Lung (tissue), 12 donors: ENCODE measurements around the gene ULBP2. TPM values are rescaled to one million over a fixed set of nuclear protein-coding genes. Genes with fewer than 3 reads are reported as not detected.
"Not testable (repeated sequence)": the region's sequence is repeated elsewhere in the genome, so short reads cannot be mapped to it uniquely, and the experiment has no call there.

ENCODE experiments used
- ATAC-seq: fragments of 200-7000 bp; cut with Tn5 transposase; one replicate; pipeline ENCODE4 v1.9.1; 2020; ENCODE audit warnings: moderate number of reproducible peaks; ENCODE audit not compliant: insufficient read depth, low FRiP score
- DNase-seq, 3 donors: peaks; one replicate each; pipeline ENCODE4 v3.0.0-alpha.2; 2013 to 2017
- H3K27ac ChIP-seq, 2 donors: one replicate each; pipeline ENCODE4 v1.5.1; 2013; ENCODE audit warnings: mild to moderate bottlenecking in 2 of 2, moderate library complexity in 2 of 2, control low read depth in 1 of 2, inconsistent platforms in 1 of 2, low read depth in 1 of 2, low read length in 1 of 2
- H3K27me3 ChIP-seq, 3 donors: one replicate each; pipeline ENCODE4 v1.5.1; 2013; ENCODE audit warnings: low read length in 2 of 3; ENCODE audit not compliant: control insufficient read depth in 3 of 3, insufficient read depth in 3 of 3
- H3K36me3 ChIP-seq, 4 donors: one replicate each; pipeline ENCODE4 v1.5.1; 2013; ENCODE audit warnings: low read length in 4 of 4, mild to moderate bottlenecking in 1 of 4, moderate library complexity in 1 of 4; ENCODE audit not compliant: control insufficient read depth in 4 of 4, insufficient read depth in 4 of 4
- H3K4me1 ChIP-seq, 5 donors: one replicate each; pipeline ENCODE4 v1.5.1; 2013; ENCODE audit warnings: low read length in 5 of 5, mild to moderate bottlenecking in 2 of 5, moderate library complexity in 1 of 5; ENCODE audit not compliant: control insufficient read depth in 5 of 5, insufficient read depth in 5 of 5
- H3K4me3 ChIP-seq: one replicate; pipeline ENCODE4 v1.5.1; 2013; ENCODE audit warnings: mild to moderate bottlenecking, control low read depth, moderate library complexity
- H3K9ac ChIP-seq, 2 donors: one replicate each; pipeline ENCODE4 v1.5.1; 2013; ENCODE audit warnings: low read length in 2 of 2, control low read depth in 1 of 2; ENCODE audit not compliant: insufficient read depth in 1 of 2
- H3K9me3 ChIP-seq, 4 donors: one replicate each; pipeline ENCODE4 v1.5.1; 2013; ENCODE audit warnings: low read length in 3 of 4, mild to moderate bottlenecking in 1 of 4, moderate library complexity in 1 of 4; ENCODE audit not compliant: control insufficient read depth in 4 of 4, insufficient read depth in 3 of 4
- CTCF ChIP-seq: IDR thresholded peaks from 2 replicates; pipeline ENCODE4 v1.5.1; 2012; ENCODE audit warnings: mild to moderate bottlenecking; ENCODE audit errors: control extremely low read depth, extremely low read depth
- WGBS, 2 donors: extraction: QIAGEN DNeasy Blood & Tissue Kit; methylation state at CpG; one replicate each; pipeline ENCODE4 v1.1.7; 2013; 5-methylcytosine and 5-hydroxymethylcytosine counted together
- polyA plus RNA-seq, 2 donors: library from polyadenylated mRNA; stranded (reverse); fragments of 200-250 nt; gene quantifications; one replicate each; pipeline ENCODE4 v1.2.1, GENCODE V29; 2013
- total RNA-seq, 2 donors: library from RNA; depleted of rRNA in 1 of 2; stranded (reverse); fragments of >200 nt in 1 of 2; gene quantifications; one replicate each; pipeline ENCODE4 v1.2.1, GENCODE V29; 2014 to 2021
- donor health status: control.
- donor health status: control.
- donor health status: Bipolar disorder and iron deficiency.
- donor health status: healthy.
- donor health status: DM: yes; HTN: yes; CAD: no.

The ULBP2 gene
- total and polyA plus RNA-seq, 4 donors: 1.2 to 6.2 (median 2.7) TPM

- peaks cover 0 to 11% (median 0%) of the 10 kb centered on the region in 5 donors for H3K4me1 ChIP-seq
- DNase-seq (no peak), ATAC-seq (no peak)
- no peak for TF ChIP-seq CTCF
- 20 to 33% methylated on average over 6 of the region's 6 CpGs for WGBS, 2 donors
- no peak overlapping the region for H3K9ac ChIP-seq
- no peaks in the 10 kb centered on the region for H3K9me3 ChIP-seq
- no peaks in the 10 kb centered on the region for H3K36me3 ChIP-seq
- no peak overlapping the region for H3K4me3 ChIP-seq
- H3K27ac ChIP-seq: no peak overlapping the region
- peaks cover 0 to 70% (median 54%) of the 10 kb centered on the region in 3 donors for H3K27me3 ChIP-seq
These were observed 1.7 kb upstream of the ULBP2 start for GRCh38 chr6:149939909-149940671.

GRCh38 chr6:149940672-149940982 lies 1.2 kb upstream of the ULBP2 start:
- 31 to 49% methylated on average over 6 of the region's 6 CpGs for WGBS, 2 donors
- TF ChIP-seq CTCF: no peak
- no peak overlapping the region for H3K4me3 ChIP-seq
- no peak overlapping the region for H3K27ac ChIP-seq
- DNase-seq: no peak
- ATAC-seq: no peak
- H3K4me1 ChIP-seq: peaks cover 0 to 11% (median 0%) of the 10 kb centered on the region in 5 donors
- no peak overlapping the region for H3K9ac ChIP-seq
- no peaks in the 10 kb centered on the region for H3K9me3 ChIP-seq
- no peaks in the 10 kb centered on the region for H3K36me3 ChIP-seq
- H3K27me3 ChIP-seq: peaks cover 0 to 64% (median 49%) of the 10 kb centered on the region in 3 donors

- no peak for DNase-seq
- Histone ChIP-seq H3K27me3 (peaks cover 0 to 53% (median 33%) of the 10 kb centered on the region in 3 donors), H3K36me3 (no peaks in the 10 kb centered on the region), H3K4me3 (peak overlapping the region; percentile 29), H3K9me3 (no peaks in the 10 kb centered on the region), H3K27ac (no peak overlapping the region), H3K9ac (no peak overlapping the region), H3K4me1 (peaks cover 0 to 11% (median 0%) of the 10 kb centered on the region in 5 donors)
- no peak for ATAC-seq
- no peak for TF ChIP-seq CTCF
- 27 to 29% methylated on average over 10 to 13 of the region's 13 CpGs for WGBS, 2 donors
These were observed 631 bp downstream of the ULBP2 start for GRCh38 chr6:149942461-149942829.

- not testable (repeated sequence) for H3K27ac ChIP-seq, DNase-seq, H3K4me3 ChIP-seq, H3K9ac ChIP-seq, H3K9me3 ChIP-seq, H3K4me1 ChIP-seq, H3K36me3 ChIP-seq, ATAC-seq
- WGBS, 2 donors: 76 to 80% methylated on average over 5 of the region's 5 CpGs
- peaks cover 0 to 52% (median 31%) of the 10 kb centered on the region in 3 donors for H3K27me3 ChIP-seq
These were observed 1.5 kb downstream of the ULBP2 start for GRCh38 chr6:149943321-149943720.

- not testable (repeated sequence) for H3K9me3 ChIP-seq, H3K9ac ChIP-seq, H3K27ac ChIP-seq, H3K4me3 ChIP-seq, DNase-seq, ATAC-seq, H3K36me3 ChIP-seq, H3K4me1 ChIP-seq
- H3K27me3 ChIP-seq: peaks cover 0 to 50% (median 19%) of the 10 kb centered on the region in 3 donors
- 82 to 87% methylated on average over 3 to 5 of the region's 6 CpGs for WGBS, 2 donors
These were observed 3.5 kb downstream of the ULBP2 start for GRCh38 chr6:149945276-149945675.

DNA sequence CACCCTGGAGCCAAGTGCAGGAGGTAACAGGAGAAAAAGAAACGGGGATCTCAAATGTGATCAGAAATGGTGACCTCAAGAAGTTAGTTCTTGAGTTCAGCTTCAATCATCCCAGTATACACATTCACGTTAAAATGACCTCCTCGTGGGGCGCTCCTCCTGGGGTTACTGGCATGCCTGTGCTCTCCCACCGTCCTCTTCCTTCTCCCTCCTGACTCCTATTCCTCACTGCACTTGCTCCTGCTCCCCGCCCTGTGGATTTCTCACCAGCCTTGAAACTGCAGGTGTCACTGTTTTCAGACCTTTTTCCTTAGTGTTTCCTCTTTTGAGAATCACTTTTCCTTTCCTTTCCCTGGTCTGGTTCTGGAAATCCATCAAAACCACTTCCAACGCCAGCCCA lies 4.8 kb downstream of the ULBP2 start:
- not testable (repeated sequence) for H3K4me1 ChIP-seq, H3K36me3 ChIP-seq, H3K9me3 ChIP-seq, H3K4me3 ChIP-seq, DNase-seq, H3K9ac ChIP-seq, ATAC-seq, H3K27ac ChIP-seq
- 66 to 69% methylated on average over 7 of the region's 7 CpGs for WGBS, 2 donors
- H3K27me3 ChIP-seq: peaks cover 0 to 54% (median 21%) of the 10 kb centered on the region in 3 donors
